OCI-M1 (cell line): ENCODE data around the gene KCNIP2.

Source experiments
- DNase-seq: peaks from one replicate; lab custom pipeline; 2025; lab: John Stamatoyannopoulos, UW

KCNIP2 gene

GRCh38 chr10:101782811-101783735, 60.5 kb downstream of the KCNIP2 start, which contains the start of gene NPM3:
TSS of gene NPM3 (minus strand) at chr10:101783446. CDS start at chr10:101783390, 56 bp downstream.
- DNase-seq: peak; percentile 95

DNA sequence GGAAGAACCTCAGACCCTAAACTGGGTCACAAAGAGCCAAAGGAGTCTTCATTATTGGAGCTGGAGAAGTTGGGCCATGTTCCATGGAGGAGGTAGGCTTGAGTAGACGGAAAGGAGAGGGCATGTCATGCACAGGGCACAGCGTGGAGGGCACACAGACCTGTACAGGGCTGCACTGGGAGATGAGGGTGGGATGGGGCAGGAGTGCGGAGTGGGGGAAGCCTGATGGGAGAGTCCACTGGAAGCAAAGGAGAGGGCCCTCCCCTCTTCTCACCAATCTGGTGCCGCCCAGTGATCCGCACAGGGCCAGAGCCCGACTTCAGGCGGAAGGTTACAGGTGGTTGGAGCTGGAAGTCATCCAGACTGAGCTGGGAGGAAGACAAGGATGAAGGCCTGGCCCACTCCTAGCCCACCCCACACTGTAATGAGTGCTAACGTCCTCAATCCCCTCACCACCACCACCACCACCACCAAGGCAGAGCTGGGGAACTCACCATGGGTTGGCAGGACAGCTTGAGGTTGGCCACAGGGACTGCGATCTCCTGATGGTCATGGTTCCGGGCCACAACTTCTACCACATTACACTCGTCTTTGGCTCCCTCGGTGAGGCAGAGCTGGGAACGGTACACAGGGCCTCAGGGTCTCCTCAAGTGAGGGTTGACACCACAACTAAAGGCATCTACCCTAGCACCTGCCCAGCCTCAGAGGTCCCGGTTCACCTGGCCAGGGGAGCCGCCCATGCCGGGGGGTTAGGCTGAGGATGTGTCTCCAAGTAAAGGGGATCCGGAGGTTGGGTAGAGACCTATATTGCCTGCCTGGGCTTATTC, 61.4 kb downstream of the KCNIP2 start:
- no peak for DNase-seq

DNA sequence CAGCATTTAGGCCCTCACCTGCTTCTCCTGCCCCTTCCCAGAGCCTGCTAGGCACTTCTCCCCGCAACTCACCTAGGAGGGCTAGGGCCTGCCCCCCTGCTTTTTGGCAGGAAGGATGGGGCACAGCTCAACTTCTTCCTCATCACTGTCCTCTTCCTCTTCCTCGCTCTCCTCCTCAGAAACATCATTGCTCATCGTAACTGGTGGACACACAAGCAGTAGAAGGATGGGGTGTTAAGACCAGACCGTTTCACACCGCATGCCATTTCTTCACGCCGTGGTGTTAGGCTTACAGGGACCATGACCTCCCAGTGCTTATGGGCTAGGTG, 62.0 kb downstream of the KCNIP2 start:
- DNase-seq: no peak

DNA sequence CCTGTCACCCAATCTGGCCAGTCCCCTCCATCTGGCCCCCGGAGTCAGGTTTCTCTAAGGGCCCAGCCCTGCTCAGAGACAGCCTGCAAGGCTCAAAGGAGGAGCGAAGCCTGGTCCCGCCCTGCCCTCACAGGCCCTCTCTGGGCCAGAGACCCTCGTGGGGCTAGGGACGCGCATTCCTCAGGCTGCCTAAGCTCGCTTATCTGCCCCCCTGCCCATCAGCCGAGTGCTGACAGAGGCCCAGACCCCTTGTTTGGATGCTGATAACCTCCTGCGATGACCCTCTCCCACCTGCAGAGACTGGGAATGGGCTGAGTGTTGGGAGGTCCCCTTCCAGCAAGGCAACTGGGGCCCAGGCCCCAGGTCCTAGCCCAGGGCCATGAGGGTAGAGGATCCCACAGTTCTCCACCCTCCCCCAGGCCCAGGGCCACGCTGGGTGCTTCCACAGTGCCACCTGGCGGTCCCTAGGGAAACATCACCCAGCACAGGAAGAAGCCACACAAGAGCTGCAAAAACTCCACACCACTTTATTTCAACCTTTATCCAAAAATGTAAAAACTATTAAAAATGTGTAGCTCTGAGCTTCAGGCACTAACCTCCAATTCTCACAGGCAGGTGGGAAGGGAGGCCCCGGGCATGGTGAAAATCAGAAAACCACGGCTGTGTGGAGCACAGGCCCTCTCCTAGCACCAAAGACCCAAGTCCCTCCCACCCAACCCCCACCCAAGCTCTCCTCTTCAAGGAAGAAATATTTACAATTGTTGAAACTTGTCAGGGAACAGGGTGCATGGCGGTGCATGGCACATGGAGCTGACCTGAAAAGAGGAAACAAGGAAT, 62.6 kb downstream of the KCNIP2 start:
- DNase-seq: peak; percentile 88

DNA sequence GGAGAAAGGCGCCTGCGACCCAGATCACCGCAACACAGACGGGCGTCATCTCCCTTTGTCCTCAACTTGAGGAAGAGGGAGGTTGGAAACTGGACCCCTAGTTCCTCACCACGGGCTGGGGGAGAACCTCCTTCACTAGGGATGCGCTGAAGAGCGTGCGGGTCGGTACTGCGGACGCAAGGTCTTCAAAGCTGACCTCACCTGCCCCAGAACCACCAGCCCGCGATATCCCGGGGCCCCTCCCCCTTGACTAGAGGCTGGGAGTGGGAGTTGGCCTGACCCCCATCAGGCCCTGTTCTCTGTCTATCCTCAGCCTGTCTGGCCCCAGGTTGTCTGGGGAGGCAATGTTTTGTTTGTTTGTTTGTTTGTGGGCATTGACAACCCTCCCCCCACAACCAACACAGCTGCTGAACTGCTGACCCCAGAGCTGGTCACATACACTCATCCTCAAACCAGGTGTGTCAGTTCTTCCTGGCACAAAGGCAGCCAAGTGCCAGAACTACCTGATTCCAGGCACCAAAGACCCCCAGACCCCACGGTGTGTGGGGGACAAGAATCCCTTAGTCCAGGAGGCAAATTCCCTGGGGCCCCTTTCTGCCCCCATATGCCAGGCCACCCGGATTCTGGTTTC, 63.3 kb downstream of the KCNIP2 start:
- no peak for DNase-seq

DNA sequence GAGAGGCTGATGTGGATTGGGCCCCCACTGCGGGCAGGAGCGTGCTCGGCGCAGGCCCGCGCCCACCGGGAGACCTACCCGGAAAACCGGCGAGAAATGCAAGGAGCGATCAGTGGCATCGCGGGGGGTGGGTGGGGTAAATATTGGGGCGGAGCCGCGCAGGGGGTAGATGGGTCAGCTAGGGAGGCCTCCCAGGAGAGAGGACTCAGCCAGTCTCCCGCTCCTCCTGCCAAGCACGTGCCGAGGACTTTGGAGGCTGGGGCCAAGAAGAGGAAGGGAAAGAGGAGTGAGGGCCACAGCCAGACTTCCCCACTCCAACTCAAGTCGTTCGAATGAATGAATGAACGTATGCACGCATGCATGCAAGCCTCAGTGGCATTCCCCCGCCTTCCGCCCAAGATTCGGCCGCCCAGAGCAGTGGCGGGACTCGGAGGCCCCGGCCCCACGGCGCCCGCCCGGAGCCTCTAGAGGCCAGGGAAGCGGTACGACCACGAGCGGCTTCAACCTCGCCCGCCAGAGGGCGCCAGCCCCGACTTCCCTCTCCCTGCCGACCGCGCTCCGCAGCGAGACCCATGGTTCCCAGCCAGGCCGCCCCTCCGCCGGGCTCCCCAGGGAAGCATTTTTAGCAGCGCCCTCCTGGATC, 63.9 kb downstream of the KCNIP2 start:
- peak; percentile 91 for DNase-seq

DNA sequence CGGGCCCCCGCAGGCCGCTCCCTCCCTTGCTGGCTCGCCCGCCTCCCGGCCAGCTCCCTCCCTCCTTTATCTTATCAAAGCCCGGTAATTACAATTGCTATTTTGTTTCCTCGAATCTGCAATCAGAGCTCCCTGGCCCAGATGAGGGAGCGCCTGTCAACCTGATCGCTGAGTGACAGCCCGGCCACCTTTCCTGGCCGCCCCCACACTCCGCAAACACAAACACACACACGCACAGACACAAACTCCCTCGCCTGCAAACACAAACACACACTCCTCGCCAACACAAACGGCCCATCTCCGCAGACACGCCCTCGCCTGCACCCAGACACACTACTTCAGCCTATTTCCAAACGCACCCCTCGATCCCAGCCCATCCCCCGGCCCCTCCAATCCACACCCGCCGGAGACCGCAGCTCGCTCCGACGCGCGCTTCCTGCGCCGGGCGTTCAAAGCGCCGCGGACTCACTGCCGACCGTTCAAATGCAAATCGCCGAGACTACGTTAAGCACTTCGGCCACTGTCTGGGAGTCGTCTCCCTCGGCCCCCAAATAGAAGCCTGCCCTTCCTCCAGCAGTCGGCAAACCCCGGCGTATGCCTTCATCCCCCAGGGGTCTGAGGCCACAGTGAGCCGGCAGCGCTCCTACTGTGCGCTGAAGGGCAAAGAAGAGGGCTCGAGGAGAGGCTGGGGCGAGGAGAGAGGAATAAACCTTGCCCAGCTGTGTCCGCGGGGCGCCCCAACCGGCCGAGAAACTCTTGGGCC, 64.6 kb downstream of the KCNIP2 start:
- DNase-seq: no peak

DNA sequence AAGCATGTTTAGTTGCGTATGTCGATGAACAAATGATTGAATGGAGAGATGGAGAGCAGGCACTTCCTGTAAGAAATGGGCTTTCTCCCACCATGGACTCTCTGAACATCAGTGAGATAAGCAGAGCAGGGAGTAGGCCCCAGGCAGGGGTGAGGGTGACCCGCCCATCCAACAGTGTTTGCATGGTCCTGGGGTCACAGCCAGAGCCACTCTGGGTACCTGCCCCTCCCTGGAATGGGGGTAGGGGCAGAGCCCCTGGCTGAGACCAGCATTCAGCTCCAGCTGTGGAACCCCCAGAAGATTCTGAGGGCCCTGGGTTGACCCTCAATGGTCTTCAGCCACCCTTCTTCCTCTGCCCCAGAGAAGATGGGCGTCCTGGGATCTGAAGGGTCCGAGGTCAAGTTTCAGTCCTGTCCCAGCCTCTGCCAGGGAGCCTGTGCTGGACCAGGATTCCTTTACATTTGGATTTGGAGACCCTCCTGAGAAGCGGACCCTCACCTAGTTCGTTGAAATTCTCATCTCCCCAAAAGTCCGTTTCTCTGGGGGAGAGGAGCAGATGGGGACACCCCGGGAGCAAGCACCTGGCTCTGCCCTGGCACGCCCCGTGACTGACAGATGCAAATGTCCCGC, 65.3 kb downstream of the KCNIP2 start:
- no peak for DNase-seq

GRCh38 chr10:101777619-101778145, 65.9 kb downstream of the KCNIP2 start:
- DNase-seq: no peak

DNA sequence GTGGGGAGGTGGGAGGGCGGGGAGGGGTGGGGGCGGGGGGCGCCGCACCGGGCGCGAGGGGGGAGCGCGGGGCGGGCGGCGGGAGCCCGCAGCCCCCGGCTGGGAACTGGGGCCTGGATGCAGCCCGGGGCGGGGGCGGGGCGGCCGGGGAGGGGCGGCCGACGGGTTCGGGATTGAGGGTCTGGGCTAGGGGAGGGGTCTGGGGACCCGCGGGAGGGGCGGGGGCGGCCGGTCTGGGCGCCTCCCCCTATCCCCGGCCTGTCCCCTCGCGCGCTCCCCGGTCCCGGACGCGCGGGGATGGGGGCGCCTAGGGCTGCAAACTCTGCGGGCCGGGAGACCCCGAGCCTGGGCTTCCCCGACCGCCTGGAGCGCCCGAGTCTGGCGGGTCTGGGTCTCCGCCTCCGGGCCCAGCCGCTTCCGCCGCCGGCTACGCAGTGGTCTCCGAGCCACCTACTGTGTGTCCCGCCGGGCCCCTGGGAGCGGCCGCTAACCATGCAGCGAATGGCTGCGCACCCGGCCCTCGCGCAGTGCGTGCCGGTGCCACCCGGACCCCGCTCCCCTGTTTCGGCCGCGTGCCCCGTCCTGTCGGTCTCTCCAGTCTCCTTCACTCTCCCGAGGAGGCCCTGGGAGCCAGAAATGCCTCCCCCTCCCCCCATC, 67.3 kb downstream of the KCNIP2 start:
- DNase-seq: no peak
